RWPE1 (cell line): ENCODE data around the gene ABCD3.
"Not testable (repeated sequence)": the region's sequence is repeated elsewhere in the genome, so short reads cannot be mapped to it uniquely, and the experiment has no call there.

Source experiments
- CTCF ChIA-PET: fragments of 350-600 bp; sonication (Branson Sonifier 250); formaldehyde crosslinking; extraction: SDS; loops from one replicate; lab custom pipeline; 2021; lab: Yijun Ruan, JAX
- POLR2A ChIA-PET: fragments of 400-600 bp; formaldehyde crosslinking; extraction: SDS; loops from one replicate; lab custom pipeline; 2020; ENCODE audit warnings: antibody characterized with exemption; ENCODE audit not compliant: low non-redundant PET; lab: Yijun Ruan, JAX
- DNase-seq: peaks from one replicate; pipeline ENCODE4 v3.0.0; 2012; ENCODE audit warnings: low spot score
- H3K27ac ChIP-seq: fragments of 450-650 bp; 2 replicates; pipeline ENCODE4 v1.5.1; 2017
- CTCF ChIP-seq: fragments of 450-650 bp; conservative IDR thresholded peaks from 2 replicates; pipeline ENCODE4 v1.5.1; 2017; ENCODE audit warnings: low read depth, mild to moderate bottlenecking

The ABCD3 gene

GRCh38 chr1:94434365-94435045 is 16.3 kb downstream of the ABCD3 start:
- CTCF ChIA-PET = interaction anchor here (0.6 kb wide), 1 partner anchor 620 kb away, joined by 5 read pairs; no protein-coding TSS in a partner anchor
- DNase-seq = no peak
- no peak overlapping the region for H3K27ac ChIP-seq
- POLR2A ChIA-PET = no interaction called here
- TF ChIP-seq CTCF = no peak

- TF ChIP-seq CTCF = no peak
- CTCF ChIA-PET = no interaction called here
- POLR2A ChIA-PET = no interaction called here
- no peak overlapping the region for H3K27ac ChIP-seq
- no peak for DNase-seq
Observed at GRCh38 chr1:94438692-94439276, 20.6 kb downstream of the ABCD3 start.

- no peak for DNase-seq
- POLR2A ChIA-PET = no interaction called here
- no peak overlapping the region for H3K27ac ChIP-seq
- no peak for TF ChIP-seq CTCF
- CTCF ChIA-PET = interaction anchor here (0.7 kb wide), 1 partner anchor 352 kb away, joined by 3 read pairs; no protein-coding TSS in a partner anchor
Observed at GRCh38 chr1:94440088-94440487, 21.9 kb downstream of the ABCD3 start.

- CTCF ChIA-PET = interaction anchor here (0.6 kb wide), 1 partner anchor 23 kb away, joined by 4 read pairs; no protein-coding TSS in a partner anchor
- POLR2A ChIA-PET, H3K27ac ChIP-seq, DNase-seq: not testable (repeated sequence)
Observed at GRCh38 chr1:94443067-94443466, 24.9 kb downstream of the ABCD3 start.

GRCh38 chr1:94444819-94445218 is 26.6 kb downstream of the ABCD3 start:
- H3K27ac ChIP-seq, DNase-seq, CTCF ChIA-PET, POLR2A ChIA-PET: not testable (repeated sequence)

- DNase-seq, POLR2A ChIA-PET, H3K27ac ChIP-seq: not testable (repeated sequence)
- CTCF ChIA-PET = interaction anchor here (0.6 to 0.7 kb wide), 2 partner anchors 22 to 23 kb away, joined by 4 read pairs; no protein-coding TSS in a partner anchor
Observed at GRCh38 chr1:94445733-94446132, 27.5 kb downstream of the ABCD3 start.

GRCh38 chr1:94446177-94446576 is 28.0 kb downstream of the ABCD3 start:
- DNase-seq, POLR2A ChIA-PET, H3K27ac ChIP-seq: not testable (repeated sequence)
- CTCF ChIA-PET = interaction anchor here (0.7 kb wide), 1 partner anchor 23 kb away, joined by 4 read pairs; no protein-coding TSS in a partner anchor

- H3K27ac ChIP-seq, CTCF ChIA-PET, DNase-seq, POLR2A ChIA-PET: not testable (repeated sequence)
Observed at GRCh38 chr1:94448741-94449140, 30.6 kb downstream of the ABCD3 start.

GRCh38 chr1:94456736-94457135 is 38.5 kb downstream of the ABCD3 start:
- CTCF ChIA-PET = interaction anchor here (0.6 kb wide), 1 partner anchor 353 kb away, joined by 3 read pairs; no protein-coding TSS in a partner anchor
- DNase-seq = no peak
- POLR2A ChIA-PET = no interaction called here
- no peak for TF ChIP-seq CTCF
- H3K27ac ChIP-seq = no peak overlapping the region
